H9 (cell line): ENCODE measurements around the gene ZNF17. TPM values are rescaled to one million over a fixed set of nuclear protein-coding genes. Genes with fewer than 3 reads are reported as not detected.
A peak's percentile ranks its signal among the peaks of the same experiment; 100 is the strongest.

Experiments used
- DNase-seq: peaks from one replicate; pipeline ENCODE4 v3.0.0-alpha.2; 2017
- H2AFZ ChIP-seq: one replicate; pipeline ENCODE4 v1.6.1; 2013; ENCODE audit warnings: mild to moderate bottlenecking, low read length, control low read depth, moderate library complexity
- H2AK5ac ChIP-seq: 2 replicates; pipeline ENCODE4 v1.6.1; 2013; ENCODE audit warnings: low read length, control low read depth, mixed read lengths; ENCODE audit not compliant: insufficient read length
- H2BK120ac ChIP-seq: one replicate; pipeline ENCODE4 v1.6.1; 2013; ENCODE audit warnings: low read depth, mild to moderate bottlenecking, low read length, control low read depth, inconsistent platforms; ENCODE audit not compliant: poor library complexity, severe bottlenecking
- H2BK12ac ChIP-seq: 2 replicates; pipeline ENCODE4 v1.6.1; 2013; ENCODE audit warnings: low read length, control low read depth, mixed read lengths, low read depth; ENCODE audit not compliant: insufficient read length
- H2BK15ac ChIP-seq: 2 replicates; pipeline ENCODE4 v1.6.1; 2013; ENCODE audit warnings: low read depth, low read length, control low read depth
- H2BK20ac ChIP-seq: one replicate; pipeline ENCODE4 v1.6.1; 2013; ENCODE audit warnings: low read depth, mild to moderate bottlenecking, low read length, control low read depth, inconsistent platforms; ENCODE audit not compliant: poor library complexity, severe bottlenecking
- H2BK5ac ChIP-seq: 2 replicates; pipeline ENCODE4 v1.6.1; 2013; ENCODE audit warnings: low read length, control low read depth, mixed read lengths; ENCODE audit not compliant: insufficient read length
- H3K14ac ChIP-seq: 2 replicates; pipeline ENCODE4 v1.6.1; 2013; ENCODE audit warnings: low read length, control low read depth; ENCODE audit not compliant: insufficient read depth
- H3K18ac ChIP-seq: 2 replicates; pipeline ENCODE4 v1.6.1; 2013; ENCODE audit warnings: low read depth, mild to moderate bottlenecking, mixed read lengths, low read length, control low read depth; ENCODE audit not compliant: insufficient read length
- H3K23ac ChIP-seq: 2 replicates; pipeline ENCODE4 v1.6.1; 2013; ENCODE audit warnings: low read length, control low read depth, mixed read lengths, low read depth; ENCODE audit not compliant: insufficient read length
- H3K23me2 ChIP-seq: 2 replicates; pipeline ENCODE4 v1.6.1; 2013; ENCODE audit warnings: low read depth, mild to moderate bottlenecking, mixed read lengths, low read length, control low read depth; ENCODE audit not compliant: insufficient read length, poor library complexity, severe bottlenecking
- H3K27ac ChIP-seq: 2 replicates; pipeline ENCODE4 v1.5.1; 2013; ENCODE audit warnings: low read length, control low read depth, mixed read lengths, low read depth; ENCODE audit not compliant: insufficient read length
- H3K27me3 ChIP-seq: 2 replicates; pipeline ENCODE4 v1.6.1; 2013; ENCODE audit warnings: low read length, control low read depth, inconsistent platforms; ENCODE audit not compliant: insufficient read depth
- H3K4ac ChIP-seq: 2 replicates; pipeline ENCODE4 v1.6.1; 2013; ENCODE audit warnings: low read depth, mild to moderate bottlenecking, control low read depth, inconsistent platforms, low read length, moderate library complexity
- H3K4me1 ChIP-seq: 2 replicates; pipeline ENCODE4 v1.6.1; 2013; ENCODE audit warnings: low read length, control low read depth, inconsistent platforms; ENCODE audit not compliant: insufficient read depth
- H3K4me2 ChIP-seq: 2 replicates; pipeline ENCODE4 v1.6.1; 2013; ENCODE audit warnings: low read length, control low read depth, mixed read lengths; ENCODE audit not compliant: insufficient read length, insufficient read depth
- H3K56ac ChIP-seq: 2 replicates; pipeline ENCODE4 v1.6.1; 2013; ENCODE audit warnings: low read depth, mild to moderate bottlenecking, mixed read lengths, low read length, control low read depth; ENCODE audit not compliant: insufficient read length
- H3K79me1 ChIP-seq: 2 replicates; pipeline ENCODE4 v1.6.1; 2013; ENCODE audit warnings: low read depth, mild to moderate bottlenecking, moderate library complexity, low read length, control low read depth, inconsistent platforms; ENCODE audit not compliant: insufficient read depth, poor library complexity, severe bottlenecking
- H3K79me2 ChIP-seq: 2 replicates; pipeline ENCODE4 v1.6.1; 2013; ENCODE audit warnings: low read length, control low read depth, inconsistent platforms; ENCODE audit not compliant: insufficient read depth
- H3K9ac ChIP-seq: 2 replicates; pipeline ENCODE4 v1.6.1; 2013; ENCODE audit warnings: low read length, control low read depth, mixed read lengths; ENCODE audit not compliant: insufficient read length; ENCODE audit errors: extremely low read depth
- H3K9me3 ChIP-seq: one replicate; pipeline ENCODE4 v1.6.1; 2013; ENCODE audit warnings: low read depth, low read length, inconsistent platforms; ENCODE audit not compliant: control insufficient read depth
- H3T11ph ChIP-seq: one replicate; pipeline ENCODE4 v1.6.1; 2013; ENCODE audit warnings: mild to moderate bottlenecking, low read length, control low read depth, inconsistent platforms
- H4K20me1 ChIP-seq: one replicate; pipeline ENCODE4 v1.6.1; 2013; ENCODE audit not compliant: control insufficient read depth, insufficient read length, insufficient read depth
- H4K5ac ChIP-seq: 2 replicates; pipeline ENCODE4 v1.6.1; 2013; ENCODE audit warnings: low read depth, mild to moderate bottlenecking, mixed read lengths, low read length, control low read depth; ENCODE audit not compliant: insufficient read length
- H4K8ac ChIP-seq: replicated peaks from 2 replicates; pipeline ENCODE4 v1.6.1; 2013; ENCODE audit warnings: low read length, control low read depth, mixed read lengths, low read depth; ENCODE audit not compliant: insufficient read length
- H4K91ac ChIP-seq: 2 replicates; pipeline ENCODE4 v1.6.1; 2013; ENCODE audit warnings: low read depth, mild to moderate bottlenecking, moderate library complexity, mixed read lengths, low read length, control low read depth; ENCODE audit not compliant: insufficient read length
- H3K27ac Mint-ChIP-seq, 3 experiments: 2 replicates in 2 of 3; 3 replicates in 1 of 3; pipeline ENCODE4 v1.8.0; 2020 to 2021; ENCODE audit warnings: mixed read lengths in 3 of 3, mild to moderate bottlenecking in 1 of 3, moderate library complexity in 1 of 3
- H3K27me3 Mint-ChIP-seq: 2 replicates; pipeline ENCODE4 v1.8.0; 2021; ENCODE audit warnings: low read depth, mild to moderate bottlenecking, moderate library complexity, mixed read lengths
- H3K36me3 Mint-ChIP-seq, 3 experiments: 2 replicates in 2 of 3; 3 replicates in 1 of 3; pipeline ENCODE4 v1.8.0; 2020 to 2021; ENCODE audit warnings: low read depth in 3 of 3, mixed read lengths in 3 of 3; ENCODE audit not compliant: insufficient read depth in 1 of 3
- H3K4me1 Mint-ChIP-seq, 2 experiments: 2 replicates each; pipeline ENCODE4 v1.8.0; 2020; ENCODE audit warnings: mixed read lengths in 2 of 2
- H3K4me3 Mint-ChIP-seq, 2 experiments: 2 replicates in 1 of 2; 3 replicates in 1 of 2; pipeline ENCODE4 v1.8.0; 2020 to 2021; ENCODE audit warnings: mild to moderate bottlenecking in 2 of 2, mixed read lengths in 2 of 2, moderate library complexity in 1 of 2
- H3K9me3 Mint-ChIP-seq, 2 experiments: 2 replicates in 1 of 2; 3 replicates in 1 of 2; pipeline ENCODE4 v1.8.0; 2020; ENCODE audit warnings: mild to moderate bottlenecking in 2 of 2, mixed read lengths in 2 of 2, moderate library complexity in 1 of 2
- CTCF ChIP-seq: fragments of 200-600 bp; sonication (generic); conservative IDR thresholded peaks from 3 replicates; pipeline ENCODE4 v1.8.0; 2021; ENCODE audit warnings: antibody characterized with exemption, mild to moderate bottlenecking
- WGBS: extraction: QIAGEN DNeasy Blood & Tissue Kit; methylation state at CpG from one replicate; pipeline ENCODE4 v1.1.7; 2013; ENCODE audit warnings: missing lambda C conversion rate, low lambda C conversion rate, mixed read lengths; ENCODE audit not compliant: insufficient read length; ENCODE audit errors: extremely low coverage; 5-methylcytosine and 5-hydroxymethylcytosine counted together
- total RNA-seq: library from RNA; stranded (reverse); gene quantifications from 2 replicates; pipeline ENCODE4 v1.2.1, GENCODE V29; 2021

ZNF17 gene
- total RNA-seq, 1 experiment from 2014 or later: 16.3 TPM

GRCh38 chr19:57362997-57363687 is 47.8 kb upstream of the ZNF17 start, which contains the start of the genes TRAPPC2B and ZNF547:
Gene TRAPPC2B, plus strand, starts transcription at chr19:57363551. Its CDS starts 1,283 bp downstream, at chr19:57364834.
Gene ZNF547, plus strand, starts transcription at chr19:57363551. Its CDS starts 5,005 bp downstream, at chr19:57368556.
- H3K14ac ChIP-seq: peak within 1 kb of the TSS; percentile 28; the same call in 1 of the 2 replicates
- H2BK5ac ChIP-seq: no peak within 1 kb of the TSS
- no peak within 1 kb of the TSS for H3K23ac ChIP-seq
- no peak within 1 kb of the TSS for H2BK20ac ChIP-seq
- no peak for TF ChIP-seq CTCF
- H4K5ac ChIP-seq: no peak within 1 kb of the TSS
- peak within 1 kb of the TSS; percentile 65 for H3K9ac ChIP-seq
- H3K9me3 Mint-ChIP-seq: no peaks in the 10 kb centered on the region
- H4K91ac ChIP-seq: no peak within 1 kb of the TSS
- peak within 1 kb of the TSS; percentile 96 to 98 (median 97); a peak in 6 of 7 replicates for H3K27ac Mint-ChIP-seq
- H2BK15ac ChIP-seq: no peak within 1 kb of the TSS
- H3K36me3 Mint-ChIP-seq: peaks cover 3 to 10% (median 3%) of the 10 kb centered on the region in 3 experiments; a peak in 4 of 7 replicates
- peaks cover 5% of the 10 kb centered on the region for H3K23me2 ChIP-seq
- H3K79me2 ChIP-seq: peaks cover 4% of the 10 kb centered on the region; the same call in 1 of the 2 replicates
- peak within 1 kb of the TSS; percentile 93 for H3K4me2 ChIP-seq
- no CpG with 5 or more reads among the region's 47 CpGs for WGBS
- H2BK12ac ChIP-seq: no peak within 1 kb of the TSS
- H3K56ac ChIP-seq: no peak within 1 kb of the TSS
- H3K27me3 ChIP-seq: no peaks in the 10 kb centered on the region
- H3K4ac ChIP-seq: no peak within 1 kb of the TSS
- peak within 1 kb of the TSS; percentile 47 for H3K27ac ChIP-seq
- H3K18ac ChIP-seq: peak within 1 kb of the TSS; percentile 50
- peak; percentile 100 for DNase-seq
- H3K4me1 ChIP-seq: no peaks in the 10 kb centered on the region
- peaks cover 9 to 11% of the 10 kb centered on the region in 2 experiments for H3K4me1 Mint-ChIP-seq
- H3K27me3 Mint-ChIP-seq: no peaks in the 10 kb centered on the region
- peak within 1 kb of the TSS; percentile 88 to 92 for H3K4me3 Mint-ChIP-seq
- H3T11ph ChIP-seq: peak within 1 kb of the TSS; percentile 4
- H4K20me1 ChIP-seq: no peaks in the 10 kb centered on the region
- H3K79me1 ChIP-seq: no peaks in the 10 kb centered on the region
- H2AFZ ChIP-seq: no peak within 1 kb of the TSS
- no peaks in the 10 kb centered on the region for H3K9me3 ChIP-seq
- H2AK5ac ChIP-seq: no peak within 1 kb of the TSS
- no peak within 1 kb of the TSS for H4K8ac ChIP-seq
- no peak within 1 kb of the TSS for H2BK120ac ChIP-seq
